Stimulated activated effector memory CD8-positive, alpha-beta T cell treated with anti-CD3 and anti-CD28 coated beads, Interleukin-12 subunit alpha, Interleukin-12 subunit beta, amount 100 ng/mL, for 72 hours (primary cell): ENCODE data around the gene ATXN2.

ENCODE experiments used
- ATAC-seq: fragments of 150-1000 bp; cut with Tn5 transposase; 2 replicates; pipeline ENCODE4 v1.10.0; 2021
- DNase-seq, 2 donors: peaks; one replicate each; pipeline ENCODE4 v3.0.0; 2021 to 2022; ENCODE audit warnings: low spot score in 2 of 2
- H3K27ac Mint-ChIP-seq: one replicate; pipeline ENCODE4 v1.8.0; 2022; ENCODE audit warnings: mild to moderate bottlenecking, mixed read lengths
- H3K36me3 Mint-ChIP-seq: one replicate; pipeline ENCODE4 v1.8.0; 2022; ENCODE audit warnings: mild to moderate bottlenecking, mixed read lengths
- H3K4me1 Mint-ChIP-seq: one replicate; pipeline ENCODE4 v1.8.0; 2022; ENCODE audit warnings: mixed read lengths
- H3K4me3 Mint-ChIP-seq: one replicate; pipeline ENCODE4 v1.8.0; 2022; ENCODE audit warnings: mild to moderate bottlenecking, mixed read lengths
- H3K9me3 Mint-ChIP-seq: one replicate; pipeline ENCODE4 v1.8.0; 2022; ENCODE audit warnings: mixed read lengths

Gene ATXN2

DNA sequence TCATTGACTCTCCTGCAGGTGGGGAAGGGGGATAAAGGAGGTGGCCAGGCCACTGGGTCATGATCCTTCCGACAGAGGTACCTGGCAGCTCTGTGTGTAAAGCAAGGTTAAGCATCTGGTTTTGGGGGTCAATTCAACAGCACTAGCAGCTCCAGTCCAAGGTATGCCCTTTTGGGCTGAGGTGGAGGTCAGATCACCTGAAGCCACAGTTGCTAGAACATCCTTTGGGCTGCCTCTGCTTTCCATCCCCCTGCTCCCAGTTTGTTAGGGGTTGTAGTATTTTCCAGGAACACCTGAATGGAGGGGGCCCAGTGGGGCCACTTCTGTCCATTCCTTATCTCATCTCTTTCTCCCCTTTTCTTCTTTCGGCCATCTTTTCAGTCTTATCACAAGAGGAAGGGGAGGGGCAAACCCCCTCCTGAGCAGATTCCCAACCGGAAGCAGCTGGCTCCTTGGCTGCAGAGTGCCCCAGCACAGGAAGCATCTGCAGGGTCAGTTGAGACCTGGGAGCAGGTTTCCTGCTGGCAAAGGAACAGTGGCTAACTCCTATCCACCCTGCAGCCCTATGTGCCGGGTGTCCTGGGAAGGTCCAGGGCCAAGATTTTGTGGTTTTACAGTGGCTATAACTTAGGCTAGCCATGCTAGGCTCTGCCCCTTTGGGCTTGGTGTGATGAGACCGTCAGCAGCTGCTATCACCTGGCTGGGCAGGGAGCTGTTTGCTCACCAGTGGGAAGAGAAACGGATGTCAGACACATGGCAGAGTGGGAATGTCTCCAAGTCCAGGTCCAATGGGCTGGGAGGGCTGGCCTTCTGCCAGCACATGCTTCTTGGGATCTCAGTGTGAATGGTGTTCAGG, 153.2 kb downstream of the ATXN2 start:
- peaks cover 92% of the 10 kb centered on the region for H3K4me1 Mint-ChIP-seq
- ATAC-seq (no peak), DNase-seq (peak in 1 of 2 donors; percentile 44)
- peaks cover 81% of the 10 kb centered on the region for H3K36me3 Mint-ChIP-seq
- peak overlapping the region; percentile 89 for H3K27ac Mint-ChIP-seq
- no peaks in the 10 kb centered on the region for H3K9me3 Mint-ChIP-seq
- H3K4me3 Mint-ChIP-seq: peak overlapping the region; percentile 60

DNA sequence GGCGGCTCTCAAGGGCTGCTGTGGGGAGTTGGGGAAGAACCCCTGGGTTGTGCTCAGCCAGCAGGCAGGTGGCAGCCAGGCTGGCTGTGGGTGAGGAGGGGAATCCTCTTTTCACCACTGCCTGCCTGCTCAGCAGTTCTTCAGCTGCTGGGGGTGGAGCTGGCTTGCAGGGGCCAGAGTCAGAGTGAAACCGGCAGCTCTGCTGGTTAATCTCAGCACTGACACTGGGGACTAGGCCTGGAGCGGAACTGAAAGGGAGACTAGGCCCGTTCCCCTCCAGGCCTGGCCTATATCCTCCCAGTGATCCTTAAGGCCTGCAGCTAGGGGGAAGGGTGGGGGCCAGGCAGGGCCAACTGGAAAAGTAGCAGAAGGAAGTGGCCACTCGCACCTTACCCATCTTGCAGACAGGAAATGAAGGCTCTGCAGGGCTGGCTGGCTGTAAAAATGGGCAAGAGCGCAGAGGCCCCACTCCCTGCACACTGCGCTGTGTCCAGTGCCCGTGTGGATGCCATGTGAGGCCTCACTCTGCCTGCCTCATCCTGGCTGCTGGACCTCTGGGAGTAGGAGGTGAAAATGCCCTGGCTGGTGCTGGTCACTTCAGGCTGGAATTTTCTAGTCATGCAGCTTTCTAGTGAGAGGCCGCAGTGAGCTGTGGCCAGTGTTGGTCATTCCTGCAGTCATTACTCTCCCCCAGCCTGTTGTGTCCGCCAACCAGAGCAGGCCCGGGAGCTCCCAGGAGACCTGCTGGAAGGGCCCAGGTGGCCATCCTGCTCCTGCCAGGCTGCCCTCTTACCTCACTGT, 154.0 kb downstream of the ATXN2 start:
- H3K9me3 Mint-ChIP-seq: no peaks in the 10 kb centered on the region
- peaks cover 93% of the 10 kb centered on the region for H3K4me1 Mint-ChIP-seq
- H3K27ac Mint-ChIP-seq: peak overlapping the region; percentile 89
- H3K36me3 Mint-ChIP-seq: peaks cover 81% of the 10 kb centered on the region
- ATAC-seq (peak; percentile 93), DNase-seq (peak; percentile 66 to 90)
- peak overlapping the region; percentile 60 for H3K4me3 Mint-ChIP-seq

DNA sequence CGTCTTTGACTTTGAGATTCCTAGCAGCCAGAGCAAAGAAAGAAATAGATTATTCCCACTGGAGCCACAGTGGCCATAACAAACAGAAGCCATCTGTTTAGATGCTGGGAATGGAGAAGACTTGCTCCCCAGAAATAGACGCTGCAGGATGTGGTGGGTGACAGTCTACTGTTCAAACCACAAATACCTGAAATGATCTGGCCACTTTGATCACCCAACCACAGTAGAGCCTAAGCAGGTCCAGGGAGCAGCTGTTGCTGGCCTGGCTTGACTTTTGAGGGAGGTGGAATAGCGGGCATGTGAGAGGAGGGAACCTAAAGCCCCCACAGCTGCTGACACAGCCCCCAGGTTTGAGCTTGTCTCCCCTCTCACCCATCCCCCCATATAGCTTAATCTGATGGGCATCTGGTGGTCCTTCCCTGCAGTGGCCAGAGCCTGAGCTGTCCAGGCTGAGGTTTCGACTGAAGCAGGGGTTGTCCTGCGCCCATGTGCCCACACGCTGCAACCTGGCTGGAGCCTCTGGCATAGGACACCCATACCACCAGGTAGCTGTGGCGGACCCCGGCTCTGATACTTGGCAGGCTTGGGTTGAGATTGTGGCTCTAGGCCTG, 154.7 kb downstream of the ATXN2 start:
- Mint-ChIP-seq H3K27ac (peak overlapping the region; percentile 89), H3K9me3 (no peaks in the 10 kb centered on the region), H3K4me1 (peaks cover 97% of the 10 kb centered on the region), H3K4me3 (peak overlapping the region; percentile 60), H3K36me3 (peaks cover 79% of the 10 kb centered on the region)
- peak; percentile 71 for ATAC-seq
- DNase-seq: no peak

DNA sequence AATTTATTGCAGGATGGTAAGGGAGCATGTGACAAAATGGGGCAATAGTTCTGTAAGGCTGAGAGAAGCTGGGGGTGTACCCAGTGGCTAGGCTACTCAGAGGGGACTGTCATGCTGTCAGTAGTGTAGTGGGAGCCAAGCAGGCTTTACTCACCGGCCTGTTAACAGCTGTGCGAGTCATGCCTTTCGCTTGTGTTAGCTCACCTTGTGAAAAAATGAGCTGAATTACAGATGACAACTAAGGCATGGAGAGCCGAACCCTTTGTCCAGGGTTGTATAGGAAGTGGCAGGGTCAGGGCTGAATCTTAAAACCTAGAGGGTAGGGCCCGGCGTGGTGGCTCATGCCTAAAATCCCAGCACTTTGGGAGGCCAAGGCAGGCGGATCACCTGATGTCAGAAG, 155.5 kb downstream of the ATXN2 start:
- peak overlapping the region; percentile 89 for H3K27ac Mint-ChIP-seq
- ATAC-seq (peak; percentile 80), DNase-seq (no peak)
- peaks cover 78% of the 10 kb centered on the region for H3K36me3 Mint-ChIP-seq
- H3K4me1 Mint-ChIP-seq: peaks cover 93% of the 10 kb centered on the region
- no peaks in the 10 kb centered on the region for H3K9me3 Mint-ChIP-seq
- H3K4me3 Mint-ChIP-seq: peak overlapping the region; percentile 60

DNA sequence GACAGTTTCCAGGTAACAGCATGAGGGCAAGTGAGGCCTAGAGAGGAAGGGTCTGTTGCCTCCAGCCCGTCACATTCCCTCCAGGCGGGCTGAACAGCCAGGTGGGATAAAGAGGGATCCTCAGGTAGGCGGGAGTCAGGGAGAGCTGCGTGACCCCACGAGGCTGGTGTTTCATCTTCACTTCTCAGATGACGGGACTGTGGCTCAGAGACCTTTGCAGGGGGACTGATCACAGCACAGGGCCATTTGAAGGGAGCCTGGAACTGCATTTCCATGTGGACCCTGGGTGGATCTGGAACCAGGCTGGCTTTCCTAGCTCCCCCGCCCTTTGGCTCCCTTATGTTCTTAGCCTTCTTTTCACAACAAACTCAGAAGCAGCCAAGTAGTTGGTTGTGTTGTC, 156.0 kb downstream of the ATXN2 start:
- H3K9me3 Mint-ChIP-seq: no peaks in the 10 kb centered on the region
- peaks cover 94% of the 10 kb centered on the region for H3K4me1 Mint-ChIP-seq
- H3K4me3 Mint-ChIP-seq: peak overlapping the region; percentile 60
- peak overlapping the region; percentile 89 for H3K27ac Mint-ChIP-seq
- H3K36me3 Mint-ChIP-seq: peaks cover 78% of the 10 kb centered on the region
- DNase-seq (no peak), ATAC-seq (no peak)

DNA sequence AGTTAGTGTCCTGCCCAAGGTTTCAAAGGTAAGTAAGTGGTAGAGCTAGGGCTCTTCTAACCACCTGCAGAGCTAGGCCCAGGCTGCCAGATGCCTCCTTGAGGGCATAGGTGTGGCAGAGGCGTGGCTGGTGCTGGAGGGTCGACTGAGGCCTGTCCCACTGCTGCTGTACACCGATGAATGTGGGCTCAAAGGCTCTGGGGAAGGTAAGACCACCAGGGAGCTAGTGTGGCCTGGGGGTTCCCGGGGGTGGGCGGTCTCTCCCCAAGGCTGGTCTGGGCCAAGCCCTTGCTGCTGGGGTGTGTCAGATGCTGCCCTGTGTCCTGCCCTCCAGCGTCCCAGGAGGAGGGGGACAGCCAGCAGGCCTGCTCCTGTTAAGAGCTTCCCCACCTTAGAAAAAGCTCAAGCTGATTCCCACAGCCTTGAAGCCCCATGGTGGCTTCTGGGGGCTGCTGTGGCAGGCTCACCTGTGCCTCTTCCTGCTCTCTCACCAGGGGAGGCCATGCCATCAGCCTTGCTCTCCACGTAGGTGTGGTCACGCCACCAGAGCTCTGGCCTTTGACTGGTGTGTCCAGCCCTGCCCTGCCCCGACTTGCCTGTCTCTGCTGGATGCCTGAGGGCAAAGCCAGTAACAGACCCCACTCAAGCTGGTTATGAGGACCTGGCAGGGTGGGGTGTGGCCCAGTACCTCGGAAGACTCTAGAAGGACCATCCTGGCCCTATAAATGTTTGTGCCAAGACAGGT, 156.6 kb downstream of the ATXN2 start:
- peak overlapping the region; percentile 89 for H3K27ac Mint-ChIP-seq
- peaks cover 95% of the 10 kb centered on the region for H3K4me1 Mint-ChIP-seq
- no peak for DNase-seq
- no peaks in the 10 kb centered on the region for H3K9me3 Mint-ChIP-seq
- no peak for ATAC-seq
- H3K36me3 Mint-ChIP-seq: peaks cover 77% of the 10 kb centered on the region
- H3K4me3 Mint-ChIP-seq: no peak overlapping the region

DNA sequence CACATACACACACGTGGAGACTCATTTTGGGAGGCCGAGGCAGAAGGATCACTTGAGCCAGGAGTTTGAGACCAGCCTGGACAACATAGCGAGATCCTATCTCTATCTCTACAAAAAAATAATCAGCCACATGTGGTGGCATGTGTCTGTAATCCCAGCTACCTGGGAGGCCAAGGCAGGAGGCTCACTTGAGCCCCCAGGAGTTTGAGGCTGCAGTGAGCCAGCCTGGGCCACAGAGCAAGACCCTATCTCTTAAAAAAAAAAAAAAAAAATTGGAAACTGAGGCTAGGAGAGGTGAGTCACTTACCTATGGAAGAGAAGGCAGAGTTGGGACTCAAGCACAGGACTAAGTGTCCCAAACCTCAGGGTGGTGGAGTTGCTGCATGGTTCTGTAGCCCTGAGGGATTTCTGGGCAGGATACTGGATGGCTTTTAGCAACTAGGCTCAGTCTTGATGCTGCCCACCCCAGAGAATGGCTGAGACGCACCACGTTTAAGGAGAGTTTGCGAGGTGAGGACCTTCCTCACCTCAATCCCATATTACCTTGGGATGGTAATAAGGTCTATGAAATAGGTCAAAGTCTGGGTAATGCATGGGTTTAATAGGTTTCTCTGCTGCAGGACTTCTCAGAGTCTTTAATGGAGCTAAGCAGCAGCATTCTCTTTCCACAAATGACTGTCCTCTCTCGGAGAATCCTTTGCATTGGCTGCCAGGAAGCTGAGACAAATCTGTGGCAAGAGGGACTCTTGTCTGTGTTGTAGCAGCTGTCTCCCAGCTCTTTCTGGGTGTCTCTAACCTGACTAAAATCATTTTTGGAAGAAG, 157.8 kb downstream of the ATXN2 start:
- DNase-seq (no peak), ATAC-seq (no peak)
- Mint-ChIP-seq H3K9me3 (no peaks in the 10 kb centered on the region), H3K4me1 (peaks cover 96% of the 10 kb centered on the region), H3K27ac (peak overlapping the region; percentile 76), H3K36me3 (peaks cover 65% of the 10 kb centered on the region), H3K4me3 (no peak overlapping the region)

DNA sequence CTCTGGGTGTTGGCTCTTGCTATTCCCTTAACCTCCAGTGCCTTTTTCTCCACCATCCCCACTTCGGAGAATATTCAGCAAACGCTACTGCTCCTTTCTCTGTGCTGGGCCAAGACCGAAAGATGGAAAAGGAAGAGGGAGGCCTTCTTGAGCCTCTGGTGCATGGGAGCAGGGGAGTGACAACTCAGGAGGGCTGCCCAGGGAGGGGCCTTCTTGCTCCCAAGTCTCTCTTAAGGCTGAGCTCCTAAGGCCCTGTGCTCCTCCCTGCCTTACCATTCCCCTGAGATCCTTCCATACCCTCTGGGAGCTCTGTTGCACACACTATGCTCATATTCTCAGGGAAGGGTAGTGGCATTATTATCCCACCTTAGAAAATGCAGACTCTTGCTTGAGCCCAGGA, 158.5 kb downstream of the ATXN2 start:
- no peak for DNase-seq
- Mint-ChIP-seq H3K27ac (peak overlapping the region; percentile 76), H3K9me3 (no peaks in the 10 kb centered on the region), H3K4me3 (no peak overlapping the region), H3K4me1 (peaks cover 96% of the 10 kb centered on the region), H3K36me3 (peaks cover 62% of the 10 kb centered on the region)
- ATAC-seq: no peak

DNA sequence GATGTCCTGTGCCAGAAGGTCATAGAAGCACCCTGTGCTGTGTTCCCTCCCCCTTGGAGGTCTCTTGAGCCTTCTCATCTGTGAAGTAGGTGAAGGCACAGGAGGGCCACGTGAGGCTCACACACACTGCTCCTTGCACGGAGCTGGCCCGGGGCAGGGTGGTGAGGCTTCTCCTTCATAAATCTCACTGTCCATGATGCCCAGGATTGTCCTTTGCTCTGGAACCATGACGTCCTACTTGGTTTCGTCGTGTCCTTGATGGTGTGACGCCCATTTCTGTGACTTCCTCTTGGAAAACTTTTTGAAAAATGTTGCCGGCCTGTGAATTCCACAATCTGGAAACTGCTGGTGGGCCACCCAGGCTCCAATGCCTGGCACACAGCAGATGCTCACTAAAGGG, 159.0 kb downstream of the ATXN2 start:
- Mint-ChIP-seq H3K9me3 (no peaks in the 10 kb centered on the region), H3K4me1 (peaks cover 96% of the 10 kb centered on the region), H3K36me3 (peaks cover 62% of the 10 kb centered on the region), H3K27ac (no peak overlapping the region), H3K4me3 (no peak overlapping the region)
- no peak for ATAC-seq
- no peak for DNase-seq

DNA sequence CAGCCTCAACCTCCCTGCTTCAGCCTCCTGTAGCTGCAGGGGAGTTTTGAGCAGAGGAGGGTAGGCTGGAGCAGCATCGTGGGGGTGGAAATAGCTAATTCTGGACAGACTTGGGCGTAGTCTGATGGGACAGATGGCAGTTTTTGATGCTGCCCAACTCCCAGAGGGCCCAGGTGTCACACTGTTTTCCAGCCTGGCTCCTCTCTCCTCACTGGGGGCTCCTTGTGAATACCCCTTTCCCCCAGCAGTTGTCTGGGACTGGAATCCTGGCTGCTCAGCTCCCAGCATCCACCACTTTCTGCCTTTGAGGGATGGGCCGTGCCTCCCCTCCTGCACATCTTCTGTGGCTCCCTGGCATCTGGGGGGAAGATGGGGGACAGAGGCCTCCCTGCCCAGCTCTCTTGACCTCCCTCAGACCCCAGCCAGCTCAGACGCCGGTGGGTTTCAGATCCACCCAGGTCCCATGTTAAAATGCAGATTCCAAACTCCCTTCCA, 159.4 kb downstream of the ATXN2 start:
- ATAC-seq (no peak), DNase-seq (no peak)
- H3K27ac Mint-ChIP-seq: no peak overlapping the region
- H3K9me3 Mint-ChIP-seq: no peaks in the 10 kb centered on the region
- H3K4me3 Mint-ChIP-seq: no peak overlapping the region
- peaks cover 96% of the 10 kb centered on the region for H3K4me1 Mint-ChIP-seq
- peaks cover 62% of the 10 kb centered on the region for H3K36me3 Mint-ChIP-seq

DNA sequence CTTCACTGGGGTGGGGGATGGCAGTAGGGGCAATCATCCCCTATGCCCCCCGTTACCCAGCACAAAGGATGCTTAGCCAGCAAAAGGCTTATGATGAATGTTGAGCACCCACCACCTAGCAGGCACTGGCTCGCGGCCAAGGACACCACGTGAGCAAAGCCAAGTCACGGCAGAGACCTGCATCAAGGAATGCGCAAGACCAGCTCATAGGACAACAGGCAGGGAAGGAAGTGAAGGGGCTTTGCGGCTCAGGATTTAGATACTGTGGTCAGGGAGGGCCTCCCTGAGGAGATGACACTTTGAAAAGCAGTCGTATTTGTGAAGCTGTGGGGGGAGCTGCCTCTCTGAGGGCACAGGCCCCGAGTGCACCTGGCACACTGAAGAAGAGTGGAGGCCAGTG, 160.6 kb downstream of the ATXN2 start:
- no peak for ATAC-seq
- Mint-ChIP-seq H3K4me3 (peak overlapping the region; percentile 42), H3K9me3 (no peaks in the 10 kb centered on the region), H3K36me3 (peaks cover 52% of the 10 kb centered on the region), H3K4me1 (peaks cover 96% of the 10 kb centered on the region), H3K27ac (peak overlapping the region; percentile 15)
- DNase-seq: no peak

DNA sequence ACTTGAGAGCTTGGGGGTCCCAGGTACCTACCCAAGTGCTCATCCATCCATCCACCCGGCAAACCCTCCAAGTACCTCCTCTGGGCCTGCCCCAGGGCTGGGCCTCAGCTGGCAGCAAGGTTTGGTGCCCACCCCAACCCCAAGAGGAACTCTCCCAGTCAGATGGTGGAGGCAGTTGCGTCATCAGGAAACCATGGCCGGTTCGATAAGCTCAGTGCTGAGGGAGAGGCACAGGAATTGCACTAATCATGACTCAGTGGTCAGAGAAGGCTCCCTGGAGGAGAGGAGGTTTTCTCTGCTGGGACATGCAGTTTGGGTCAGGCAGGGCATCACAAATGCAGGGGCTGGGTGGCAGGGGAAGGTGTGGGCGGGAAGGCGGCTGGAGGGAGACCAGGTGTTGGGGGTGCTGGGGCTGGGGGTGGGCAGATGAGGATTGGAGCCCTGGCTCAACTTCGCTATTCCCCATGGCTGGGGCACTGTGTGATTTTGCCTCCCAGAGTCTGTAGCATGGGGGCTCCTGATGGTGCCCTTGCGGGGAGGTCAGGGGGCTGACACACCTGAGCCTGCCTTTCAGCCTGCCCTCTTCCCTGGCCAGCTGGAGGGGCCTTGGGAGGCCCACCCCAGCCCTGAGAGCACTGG, 161.2 kb downstream of the ATXN2 start:
- peak overlapping the region; percentile 42 for H3K4me3 Mint-ChIP-seq
- peak overlapping the region; percentile 15 for H3K27ac Mint-ChIP-seq
- H3K36me3 Mint-ChIP-seq: peaks cover 51% of the 10 kb centered on the region
- no peak for DNase-seq
- H3K9me3 Mint-ChIP-seq: no peaks in the 10 kb centered on the region
- ATAC-seq: no peak
- H3K4me1 Mint-ChIP-seq: peaks cover 96% of the 10 kb centered on the region

DNA sequence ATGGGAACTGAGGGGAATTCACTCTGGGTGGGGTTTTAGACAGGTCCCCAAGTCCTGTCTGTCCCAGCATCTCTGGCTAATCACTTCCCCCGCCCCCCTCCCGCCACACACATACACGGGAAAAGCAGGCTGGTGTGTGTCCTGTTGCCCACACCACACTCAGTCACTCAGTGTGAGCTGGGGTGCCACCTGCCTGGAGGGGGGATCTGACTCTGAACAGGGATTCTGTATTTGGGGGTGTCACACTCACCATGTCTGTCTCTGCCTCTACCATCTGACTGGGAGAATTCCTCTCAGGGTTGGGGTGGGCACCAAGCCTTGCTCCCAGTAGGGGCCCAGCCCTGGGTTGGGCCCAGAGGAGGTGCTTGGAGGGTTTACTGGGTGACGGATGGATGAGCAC, 162.3 kb downstream of the ATXN2 start:
- DNase-seq: no peak
- Mint-ChIP-seq H3K9me3 (no peaks in the 10 kb centered on the region), H3K4me3 (peak overlapping the region; percentile 64), H3K27ac (peak overlapping the region; percentile 86), H3K36me3 (peaks cover 51% of the 10 kb centered on the region), H3K4me1 (peaks cover 96% of the 10 kb centered on the region)
- no peak for ATAC-seq

DNA sequence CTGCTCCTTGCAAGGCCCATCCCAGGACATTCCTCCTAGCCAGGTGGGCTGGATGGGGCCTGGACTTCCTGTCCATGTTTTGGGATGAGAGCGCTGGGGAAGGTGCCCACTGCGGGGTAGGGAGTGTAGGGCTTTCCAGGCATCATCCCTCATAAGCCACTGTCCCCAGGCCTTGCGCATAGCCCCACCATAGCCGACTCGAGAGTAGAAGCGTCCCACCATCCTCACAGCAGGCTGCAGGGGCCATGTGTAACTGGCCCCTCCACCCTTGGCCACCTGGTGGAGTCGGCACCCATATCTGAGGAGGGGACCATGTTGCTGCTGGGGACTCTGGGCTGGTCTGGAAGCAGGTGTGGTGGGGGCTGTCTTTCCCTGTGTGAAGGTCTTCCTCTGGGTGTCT, 162.8 kb downstream of the ATXN2 start:
- peak overlapping the region; percentile 86 for H3K27ac Mint-ChIP-seq
- DNase-seq: no peak
- no peak for ATAC-seq
- H3K4me3 Mint-ChIP-seq: peak overlapping the region; percentile 64
- H3K36me3 Mint-ChIP-seq: peaks cover 52% of the 10 kb centered on the region
- H3K4me1 Mint-ChIP-seq: peaks cover 96% of the 10 kb centered on the region
- no peaks in the 10 kb centered on the region for H3K9me3 Mint-ChIP-seq
